H1 (cell line): ENCODE measurements around the gene GMEB1. TPM values are rescaled to one million over a fixed set of nuclear protein-coding genes. Genes with fewer than 3 reads are reported as not detected.

Source experiments
- BCL11A ChIP-seq, 2 experiments: IDR thresholded peaks; one replicate each; pipeline ENCODE4 v1.6.1; 2011; ENCODE audit warnings: low read depth in 2 of 2, low read length in 2 of 2, mild to moderate bottlenecking in 2 of 2
- BRCA1 ChIP-seq: IDR thresholded peaks from 2 replicates; pipeline ENCODE4 v1.6.1; 2012; ENCODE audit warnings: low read depth, low read length, improper control_type of control experiment
- CBX5 ChIP-seq: fragments of 300-800, 300-1000 bp; sonication (generic); IDR thresholded peaks from 2 replicates; pipeline ENCODE4 v1.7.1; 2016; ENCODE audit warnings: antibody characterized with exemption, low read length, low read depth
- CBX8 ChIP-seq: fragments of 300-800, 300-1000 bp; sonication (generic); IDR thresholded peaks from 2 replicates; pipeline ENCODE4 v1.7.1; 2016; ENCODE audit warnings: low read depth, low read length, borderline replicate concordance
- CREB1 ChIP-seq: IDR thresholded peaks from 2 replicates; pipeline ENCODE4 v1.6.1; 2012; ENCODE audit warnings: inconsistent platforms
- CTBP2 ChIP-seq: IDR thresholded peaks from 2 replicates; pipeline ENCODE4 v1.7.0; 2011; ENCODE audit warnings: borderline replicate concordance, mild to moderate bottlenecking, moderate library complexity, mixed read lengths, low read length; ENCODE audit not compliant: insufficient read depth, insufficient read length
- FOSL1 ChIP-seq: IDR thresholded peaks from 2 replicates; pipeline ENCODE4 v1.6.1; 2011; ENCODE audit warnings: mild to moderate bottlenecking, low read depth, low read length, moderate library complexity; ENCODE audit not compliant: insufficient read depth
- HDAC2 ChIP-seq, 2 experiments: fragments of 300-600 bp in 1 of 2; sonication (generic) in 1 of 2; IDR thresholded peaks; 2 replicates each; pipeline ENCODE4 v1.6.1; 2011 to 2012; ENCODE audit warnings: low read depth in 2 of 2, low read length in 2 of 2, mild to moderate bottlenecking in 2 of 2, moderate library complexity in 2 of 2, borderline replicate concordance in 1 of 2, inconsistent platforms in 1 of 2
- JUN ChIP-seq: IDR thresholded peaks from 2 replicates; pipeline ENCODE4 v1.6.1; 2011; ENCODE audit warnings: low read depth, mild to moderate bottlenecking, improper control_type of control experiment, low read length
- polyA plus RNA-seq, 7 experiments: library from polyadenylated mRNA; depleted of rRNA in 3 of 7; stranded (reverse) in 5 of 7; unstranded in 2 of 7; fragments of >200 nt in 5 of 7; fragments of 200-250 nt in 2 of 7; gene quantifications; 1 replicate in 5 of 7; 2 replicates in 1 of 7; 4 replicates in 1 of 7; pipeline versions ENCODE4 v1.2.1 to v1.2.3, GENCODE V29; 2011 to 2013; ENCODE audit warnings: missing spikeins in 2 of 7, mixed read lengths in 2 of 7
- total RNA-seq: library from RNA; stranded (reverse); fragmentation: NEBNext Ultra II Directional; extraction: Animal tissue kit (Norgen Biotek cat#: 25700); gene quantifications from 2 replicates; pipeline ENCODE4 v1.2.1, GENCODE V29; 2021
- TF ChIP-seq, protein P1 (sequence below): fragments of 300-600 bp; sonication (generic); IDR thresholded peaks from 2 replicates; pipeline ENCODE4 v1.7.1; 2012; ENCODE audit warnings: low read length, moderate library complexity, mild to moderate bottlenecking, inconsistent platforms; ENCODE audit not compliant: insufficient replicate concordance

Gene GMEB1
- total and polyA plus RNA-seq, 2 of the 8 experiments (the other 6 are each of a cell fraction or from before 2014, with no cell fraction given): 13.3 to 26.2 TPM

DNA sequence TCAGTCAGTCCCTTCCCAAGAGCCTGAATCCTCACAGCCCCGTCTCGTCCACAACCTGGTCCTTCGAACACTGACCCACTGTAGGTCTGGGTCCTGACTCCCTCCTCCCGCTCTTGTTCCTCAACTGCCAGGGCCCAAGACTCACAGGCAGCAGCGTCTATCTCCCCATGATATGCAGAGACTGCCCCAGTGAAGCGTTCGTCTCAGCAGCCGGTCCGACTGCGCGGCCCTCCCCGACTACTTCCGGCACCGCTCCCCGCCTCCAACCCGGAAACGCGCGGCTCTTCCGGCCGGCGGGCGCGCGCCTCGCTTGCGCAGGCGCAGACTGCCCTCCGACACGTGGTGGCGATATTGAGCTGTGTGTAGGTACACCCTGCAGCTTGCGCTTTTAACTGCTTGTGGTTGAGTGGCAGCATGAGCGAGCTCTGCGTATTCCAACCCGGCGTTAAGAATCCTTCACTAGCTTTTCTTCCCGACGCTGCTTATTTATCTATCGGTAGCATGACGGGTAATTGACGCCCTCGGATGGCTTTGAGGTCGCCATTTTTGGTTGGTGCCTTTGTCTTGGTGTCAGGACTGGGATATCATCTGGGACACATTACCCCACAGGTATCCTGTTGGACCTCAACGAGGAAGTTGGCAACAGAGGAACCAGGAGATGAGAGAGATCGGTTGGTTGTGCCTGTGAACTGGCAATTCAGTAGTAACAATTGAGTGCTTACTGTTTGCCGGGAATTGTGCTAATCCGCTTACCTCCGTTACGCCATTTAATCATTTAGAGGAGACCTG, 25.5 kb upstream of the GMEB1 start, which contains the start of gene TAF12 (continued):
- no peak for TF ChIP-seq CTBP2
- TF ChIP-seq BCL11A (IDR thresholded peaks at IDR 0.05; ENCODE audit: low read depth in 2 of 2, low read length in 2 of 2): no peak
- TF ChIP-seq CREB1: no peak
- TF ChIP-seq, protein P1, sequence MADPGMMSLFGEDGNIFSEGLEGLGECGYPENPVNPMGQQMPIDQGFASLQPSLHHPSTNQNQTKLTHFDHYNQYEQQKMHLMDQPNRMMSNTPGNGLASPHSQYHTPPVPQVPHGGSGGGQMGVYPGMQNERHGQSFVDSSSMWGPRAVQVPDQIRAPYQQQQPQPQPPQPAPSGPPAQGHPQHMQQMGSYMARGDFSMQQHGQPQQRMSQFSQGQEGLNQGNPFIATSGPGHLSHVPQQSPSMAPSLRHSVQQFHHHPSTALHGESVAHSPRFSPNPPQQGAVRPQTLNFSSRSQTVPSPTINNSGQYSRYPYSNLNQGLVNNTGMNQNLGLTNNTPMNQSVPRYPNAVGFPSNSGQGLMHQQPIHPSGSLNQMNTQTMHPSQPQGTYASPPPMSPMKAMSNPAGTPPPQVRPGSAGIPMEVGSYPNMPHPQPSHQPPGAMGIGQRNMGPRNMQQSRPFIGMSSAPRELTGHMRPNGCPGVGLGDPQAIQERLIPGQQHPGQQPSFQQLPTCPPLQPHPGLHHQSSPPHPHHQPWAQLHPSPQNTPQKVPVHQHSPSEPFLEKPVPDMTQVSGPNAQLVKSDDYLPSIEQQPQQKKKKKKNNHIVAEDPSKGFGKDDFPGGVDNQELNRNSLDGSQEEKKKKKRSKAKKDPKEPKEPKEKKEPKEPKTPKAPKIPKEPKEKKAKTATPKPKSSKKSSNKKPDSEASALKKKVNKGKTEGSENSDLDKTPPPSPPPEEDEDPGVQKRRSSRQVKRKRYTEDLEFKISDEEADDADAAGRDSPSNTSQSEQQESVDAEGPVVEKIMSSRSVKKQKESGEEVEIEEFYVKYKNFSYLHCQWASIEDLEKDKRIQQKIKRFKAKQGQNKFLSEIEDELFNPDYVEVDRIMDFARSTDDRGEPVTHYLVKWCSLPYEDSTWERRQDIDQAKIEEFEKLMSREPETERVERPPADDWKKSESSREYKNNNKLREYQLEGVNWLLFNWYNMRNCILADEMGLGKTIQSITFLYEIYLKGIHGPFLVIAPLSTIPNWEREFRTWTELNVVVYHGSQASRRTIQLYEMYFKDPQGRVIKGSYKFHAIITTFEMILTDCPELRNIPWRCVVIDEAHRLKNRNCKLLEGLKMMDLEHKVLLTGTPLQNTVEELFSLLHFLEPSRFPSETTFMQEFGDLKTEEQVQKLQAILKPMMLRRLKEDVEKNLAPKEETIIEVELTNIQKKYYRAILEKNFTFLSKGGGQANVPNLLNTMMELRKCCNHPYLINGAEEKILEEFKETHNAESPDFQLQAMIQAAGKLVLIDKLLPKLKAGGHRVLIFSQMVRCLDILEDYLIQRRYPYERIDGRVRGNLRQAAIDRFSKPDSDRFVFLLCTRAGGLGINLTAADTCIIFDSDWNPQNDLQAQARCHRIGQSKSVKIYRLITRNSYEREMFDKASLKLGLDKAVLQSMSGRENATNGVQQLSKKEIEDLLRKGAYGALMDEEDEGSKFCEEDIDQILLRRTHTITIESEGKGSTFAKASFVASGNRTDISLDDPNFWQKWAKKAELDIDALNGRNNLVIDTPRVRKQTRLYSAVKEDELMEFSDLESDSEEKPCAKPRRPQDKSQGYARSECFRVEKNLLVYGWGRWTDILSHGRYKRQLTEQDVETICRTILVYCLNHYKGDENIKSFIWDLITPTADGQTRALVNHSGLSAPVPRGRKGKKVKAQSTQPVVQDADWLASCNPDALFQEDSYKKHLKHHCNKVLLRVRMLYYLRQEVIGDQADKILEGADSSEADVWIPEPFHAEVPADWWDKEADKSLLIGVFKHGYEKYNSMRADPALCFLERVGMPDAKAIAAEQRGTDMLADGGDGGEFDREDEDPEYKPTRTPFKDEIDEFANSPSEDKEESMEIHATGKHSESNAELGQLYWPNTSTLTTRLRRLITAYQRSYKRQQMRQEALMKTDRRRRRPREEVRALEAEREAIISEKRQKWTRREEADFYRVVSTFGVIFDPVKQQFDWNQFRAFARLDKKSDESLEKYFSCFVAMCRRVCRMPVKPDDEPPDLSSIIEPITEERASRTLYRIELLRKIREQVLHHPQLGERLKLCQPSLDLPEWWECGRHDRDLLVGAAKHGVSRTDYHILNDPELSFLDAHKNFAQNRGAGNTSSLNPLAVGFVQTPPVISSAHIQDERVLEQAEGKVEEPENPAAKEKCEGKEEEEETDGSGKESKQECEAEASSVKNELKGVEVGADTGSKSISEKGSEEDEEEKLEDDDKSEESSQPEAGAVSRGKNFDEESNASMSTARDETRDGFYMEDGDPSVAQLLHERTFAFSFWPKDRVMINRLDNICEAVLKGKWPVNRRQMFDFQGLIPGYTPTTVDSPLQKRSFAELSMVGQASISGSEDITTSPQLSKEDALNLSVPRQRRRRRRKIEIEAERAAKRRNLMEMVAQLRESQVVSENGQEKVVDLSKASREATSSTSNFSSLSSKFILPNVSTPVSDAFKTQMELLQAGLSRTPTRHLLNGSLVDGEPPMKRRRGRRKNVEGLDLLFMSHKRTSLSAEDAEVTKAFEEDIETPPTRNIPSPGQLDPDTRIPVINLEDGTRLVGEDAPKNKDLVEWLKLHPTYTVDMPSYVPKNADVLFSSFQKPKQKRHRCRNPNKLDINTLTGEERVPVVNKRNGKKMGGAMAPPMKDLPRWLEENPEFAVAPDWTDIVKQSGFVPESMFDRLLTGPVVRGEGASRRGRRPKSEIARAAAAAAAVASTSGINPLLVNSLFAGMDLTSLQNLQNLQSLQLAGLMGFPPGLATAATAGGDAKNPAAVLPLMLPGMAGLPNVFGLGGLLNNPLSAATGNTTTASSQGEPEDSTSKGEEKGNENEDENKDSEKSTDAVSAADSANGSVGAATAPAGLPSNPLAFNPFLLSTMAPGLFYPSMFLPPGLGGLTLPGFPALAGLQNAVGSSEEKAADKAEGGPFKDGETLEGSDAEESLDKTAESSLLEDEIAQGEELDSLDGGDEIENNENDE: no peak
- no peak for TF ChIP-seq JUN
- TF ChIP-seq FOSL1: no peak
- no peak for TF ChIP-seq BRCA1
- TF ChIP-seq CBX5: no peak
- peak in 1 of 2 experiments; percentile 86; a peak in 1 of 4 replicates for TF ChIP-seq HDAC2 (IDR thresholded peaks at IDR 0.05; ENCODE audit: borderline replicate concordance in 1 of 2, low read depth in 2 of 2, low read length in 2 of 2)
- no peak for TF ChIP-seq CBX8
